Epidermal melanocyte (primary cell): ENCODE measurements around the gene JMJD6.
A peak's percentile ranks its signal among the peaks of the same experiment; 100 is the strongest.
"Not testable (repeated sequence)": the region's sequence is repeated elsewhere in the genome, so short reads cannot be mapped to it uniquely, and the experiment has no call there.

Experiments used
- DNase-seq: peaks from one replicate; pipeline ENCODE4 v3.0.0; 2011; ENCODE audit warnings: low spot score; ENCODE audit not compliant: insufficient read length

JMJD6 gene

GRCh38 chr17:76726231-76726775, at the start of gene JMJD6:
TSS of gene JMJD6 (minus strand) at chr17:76726606. CDS start at chr17:76726475, 131 bp downstream.
- peak; percentile 94 for DNase-seq

GRCh38 chr17:76775021-76775600, 48.7 kb upstream of the JMJD6 start:
- no peak for DNase-seq

GRCh38 chr17:76772842-76773525, 46.6 kb upstream of the JMJD6 start:
- DNase-seq = no peak

GRCh38 chr17:76758570-76758969, 32.2 kb upstream of the JMJD6 start:
- no peak for DNase-seq

- no peak for DNase-seq
Observed at GRCh38 chr17:76757256-76757655, 30.9 kb upstream of the JMJD6 start.

- no peak for DNase-seq
Observed at GRCh38 chr17:76755285-76755684, 28.9 kb upstream of the JMJD6 start.

DNA sequence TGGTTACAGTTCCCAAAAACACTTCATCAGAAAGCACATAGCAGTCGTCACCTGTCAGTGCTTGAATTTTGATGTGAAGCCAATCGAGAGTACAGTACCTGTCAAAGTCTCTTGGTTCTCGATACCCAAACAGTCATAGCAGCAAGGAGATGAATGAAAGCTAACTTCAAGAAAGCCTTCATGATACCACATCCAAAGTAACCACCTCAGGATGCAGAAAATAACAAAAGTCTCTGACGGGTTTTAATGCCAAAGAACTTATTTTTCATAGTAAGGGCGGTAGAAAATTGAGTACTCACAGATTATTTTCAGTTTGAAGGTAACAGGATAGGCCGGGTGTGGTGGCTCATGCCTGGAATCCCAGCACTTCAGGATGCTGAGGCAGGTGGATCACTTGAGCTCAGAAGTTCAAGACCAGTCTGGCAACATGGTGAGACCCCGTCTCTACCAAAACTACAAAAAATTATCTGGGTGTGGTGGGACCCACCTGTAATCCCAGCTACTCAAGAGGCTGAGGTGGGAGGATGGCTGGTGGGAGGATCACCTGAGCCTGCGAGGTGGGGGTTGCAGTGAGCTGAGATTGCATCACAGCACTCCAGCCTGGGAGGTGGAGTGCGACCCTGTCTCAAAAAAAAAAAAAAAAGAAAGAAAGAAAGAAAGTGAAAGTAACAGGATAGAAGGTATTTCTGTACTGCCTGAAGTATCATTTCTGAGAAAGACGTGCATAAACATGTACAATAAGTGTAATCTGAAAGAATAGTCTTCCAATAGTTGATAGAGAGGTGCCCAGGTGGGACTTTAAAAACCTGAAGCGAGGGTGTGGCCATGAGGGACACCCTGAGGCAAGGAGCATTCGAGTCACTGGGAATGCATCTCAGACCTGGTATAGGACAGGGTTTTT, 26.9 kb upstream of the JMJD6 start:
- no peak for DNase-seq

GRCh38 chr17:76752006-76752405, 25.6 kb upstream of the JMJD6 start:
- no peak for DNase-seq

- no peak for DNase-seq
Observed at GRCh38 chr17:76751416-76751993, 25.1 kb upstream of the JMJD6 start.

DNA sequence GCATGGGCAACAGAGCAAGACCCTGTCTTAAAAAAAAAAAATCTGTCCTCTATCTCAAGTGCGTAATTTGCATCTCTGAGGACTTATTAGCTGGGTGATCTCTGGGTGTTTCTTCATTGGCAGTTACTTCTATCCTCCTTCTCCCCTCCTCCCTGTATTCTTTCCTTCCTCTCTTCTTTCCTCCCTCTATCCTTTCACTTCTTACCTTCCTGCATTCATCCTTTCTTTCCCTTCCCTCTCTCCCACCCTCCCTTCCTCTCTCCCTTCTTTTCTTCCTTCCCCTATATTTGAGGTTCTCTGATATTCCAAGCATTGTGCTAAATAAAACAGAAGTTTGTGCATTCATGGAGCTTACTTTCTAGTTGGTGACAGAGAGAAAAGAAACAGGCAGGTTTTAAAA, 22.3 kb upstream of the JMJD6 start:
- DNase-seq = no peak

DNA sequence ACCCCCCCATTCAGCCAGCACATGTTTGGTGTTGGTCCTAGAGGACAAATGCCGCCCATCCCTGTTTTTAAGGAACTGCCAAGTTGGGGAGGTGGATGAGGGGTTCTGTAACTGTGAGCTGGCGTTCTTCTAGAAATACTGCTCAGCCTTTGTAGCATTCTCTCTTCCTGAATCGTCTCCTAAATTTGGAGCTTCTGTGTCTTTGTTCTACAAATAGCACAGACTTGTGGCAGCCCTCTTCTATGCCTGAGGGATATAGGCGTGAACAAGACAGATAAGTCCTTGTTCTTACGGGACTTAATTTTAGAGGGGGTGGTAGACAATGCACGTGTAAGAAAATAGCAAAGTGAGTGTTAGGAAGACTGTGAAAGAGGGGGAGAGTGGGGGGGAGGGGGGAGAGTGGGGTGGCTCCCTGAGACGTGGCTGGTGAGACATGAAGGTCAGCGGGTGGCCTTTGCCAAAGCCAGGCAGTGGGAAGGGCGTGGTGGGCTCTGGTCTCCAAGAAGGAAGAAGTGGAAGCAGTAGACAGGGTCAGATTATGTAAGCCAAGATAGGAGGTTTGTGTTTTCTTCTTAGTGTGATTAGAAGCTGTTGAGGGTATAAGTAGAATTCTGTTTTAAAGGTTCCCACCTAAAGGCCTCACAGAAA, 21.4 kb upstream of the JMJD6 start:
- peak; percentile 48 for DNase-seq

DNA sequence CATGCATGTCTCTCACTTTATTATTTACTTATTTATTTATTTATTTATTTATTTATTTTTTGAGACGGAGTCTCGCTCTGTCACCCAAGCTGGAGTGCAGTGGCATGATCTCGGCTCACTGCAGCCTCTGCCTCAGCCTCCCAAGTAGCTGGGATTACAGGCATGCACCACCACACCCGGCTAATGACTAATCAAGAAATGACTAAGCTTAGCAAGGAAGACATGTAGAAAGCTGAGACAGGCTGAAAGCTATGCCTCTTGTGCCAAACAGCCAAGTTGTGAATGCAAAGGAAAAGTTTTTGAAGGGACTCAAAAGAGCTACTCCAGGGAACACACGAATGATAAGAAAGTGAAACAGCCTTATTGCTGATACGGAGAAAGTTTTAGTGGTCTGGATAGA, 19.4 kb upstream of the JMJD6 start:
- DNase-seq = not testable (repeated sequence)

- no peak for DNase-seq
Observed at GRCh38 chr17:76744747-76745146, 18.3 kb upstream of the JMJD6 start.

DNA sequence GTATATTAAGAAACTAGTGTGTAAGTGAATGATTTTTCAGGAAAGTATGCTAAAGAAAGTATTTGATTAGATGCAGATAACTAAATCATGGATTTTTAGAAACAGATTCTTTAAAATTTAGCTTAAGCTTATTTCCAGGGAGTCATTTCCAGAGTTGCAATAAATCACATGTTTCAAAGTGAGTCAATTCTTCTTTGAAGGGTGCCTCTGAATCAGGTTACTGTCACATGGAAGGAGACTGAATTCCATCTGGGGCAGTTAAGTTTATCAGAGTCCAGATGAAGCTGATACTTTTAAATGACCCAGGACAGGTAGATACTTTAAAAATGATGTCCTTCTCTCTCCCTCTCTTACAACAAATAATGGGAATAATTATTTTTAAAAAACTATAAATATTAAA, 16.6 kb upstream of the JMJD6 start:
- no peak for DNase-seq

- no peak for DNase-seq
Observed at GRCh38 chr17:76740329-76741118, 14.1 kb upstream of the JMJD6 start.

DNA sequence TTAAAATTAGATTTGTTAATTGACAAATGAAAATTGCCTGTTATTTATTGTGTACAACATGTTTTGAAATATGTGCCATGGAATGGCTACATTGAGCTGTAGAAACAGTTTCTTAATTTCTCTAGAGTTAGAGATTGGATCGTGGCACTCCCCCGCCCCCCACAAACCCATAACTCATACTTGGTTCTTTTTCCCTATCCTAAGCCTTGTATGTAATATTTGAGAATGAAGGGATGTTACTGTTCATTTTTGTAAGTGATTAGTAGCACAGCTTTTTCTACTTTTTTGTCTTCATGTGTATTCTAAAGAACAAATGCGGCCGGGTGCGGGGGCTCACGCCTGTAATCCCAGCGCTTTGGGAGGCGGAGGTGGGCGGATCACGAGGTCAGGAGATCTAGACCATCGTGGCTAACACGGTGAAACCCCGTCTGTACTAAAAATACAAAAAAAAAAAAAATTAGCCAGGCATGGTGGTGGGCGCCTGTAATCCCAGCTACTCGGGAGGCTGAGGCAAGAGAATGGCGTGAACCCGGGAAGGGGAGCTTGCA, 13.2 kb upstream of the JMJD6 start:
- not testable (repeated sequence) for DNase-seq

DNA sequence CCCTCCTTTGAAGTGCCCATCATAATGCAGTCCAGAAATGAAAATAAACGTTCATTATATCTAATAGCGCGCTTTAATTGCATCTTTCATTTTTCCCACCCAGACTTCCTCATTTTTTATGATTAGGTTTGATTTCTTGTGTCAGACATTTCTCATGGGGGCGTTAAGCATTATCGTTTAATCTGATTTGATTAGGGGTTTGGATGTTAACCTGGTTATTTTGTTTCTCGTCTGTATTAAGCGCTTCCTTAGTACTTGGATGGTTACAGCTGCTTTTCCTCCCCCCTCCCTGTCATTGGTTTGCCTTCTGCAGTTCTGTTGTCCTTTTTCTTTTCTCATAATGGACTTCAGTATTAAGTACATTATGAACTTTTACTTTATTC, 12.1 kb upstream of the JMJD6 start:
- no peak for DNase-seq

DNA sequence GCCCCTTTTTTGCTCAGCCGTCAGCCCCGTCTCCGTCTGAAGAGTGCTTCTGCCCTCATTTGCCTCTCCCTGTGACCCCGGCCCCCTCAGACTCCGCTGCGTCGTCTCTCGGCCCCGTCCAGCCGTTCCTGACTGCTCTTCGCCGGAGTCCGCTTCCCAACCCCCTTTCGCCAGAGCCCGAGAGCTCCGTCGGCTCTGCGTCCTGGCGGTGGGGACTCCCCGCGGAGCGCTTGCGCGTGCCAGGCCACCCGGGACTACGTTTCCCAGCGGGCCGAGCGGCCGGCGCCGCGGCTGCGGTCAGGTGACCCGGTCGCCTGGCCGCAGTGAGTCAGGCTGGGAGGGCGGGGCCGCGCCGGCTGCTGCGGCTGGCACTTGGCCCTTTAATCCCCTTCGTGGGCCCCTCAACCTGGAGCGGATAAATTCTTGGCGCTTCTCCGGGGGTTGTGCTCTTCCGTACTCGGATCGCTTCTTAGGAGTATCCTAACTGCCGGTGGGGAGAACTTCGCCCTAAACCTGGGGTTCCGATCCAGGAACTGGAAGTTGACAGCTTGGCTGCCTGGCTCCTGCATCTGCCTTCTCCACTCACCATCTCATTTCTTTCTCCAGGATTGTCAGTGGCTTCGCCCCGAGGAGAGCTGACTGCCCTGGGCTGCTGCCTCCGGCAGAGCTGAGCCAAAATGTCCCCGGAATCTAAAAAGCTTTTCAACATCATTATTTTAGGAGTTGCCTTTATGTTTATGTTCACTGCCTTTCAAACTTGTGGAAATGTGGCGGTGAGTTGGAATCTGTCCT, 11.5 kb upstream of the JMJD6 start, which contains the start of gene MFSD11:
Gene MFSD11, plus strand, starts transcription at position 444 of the 792 bp plus-strand sequence. Its CDS starts 234 bp downstream, at position 678.
- DNase-seq = peak; percentile 93

DNA sequence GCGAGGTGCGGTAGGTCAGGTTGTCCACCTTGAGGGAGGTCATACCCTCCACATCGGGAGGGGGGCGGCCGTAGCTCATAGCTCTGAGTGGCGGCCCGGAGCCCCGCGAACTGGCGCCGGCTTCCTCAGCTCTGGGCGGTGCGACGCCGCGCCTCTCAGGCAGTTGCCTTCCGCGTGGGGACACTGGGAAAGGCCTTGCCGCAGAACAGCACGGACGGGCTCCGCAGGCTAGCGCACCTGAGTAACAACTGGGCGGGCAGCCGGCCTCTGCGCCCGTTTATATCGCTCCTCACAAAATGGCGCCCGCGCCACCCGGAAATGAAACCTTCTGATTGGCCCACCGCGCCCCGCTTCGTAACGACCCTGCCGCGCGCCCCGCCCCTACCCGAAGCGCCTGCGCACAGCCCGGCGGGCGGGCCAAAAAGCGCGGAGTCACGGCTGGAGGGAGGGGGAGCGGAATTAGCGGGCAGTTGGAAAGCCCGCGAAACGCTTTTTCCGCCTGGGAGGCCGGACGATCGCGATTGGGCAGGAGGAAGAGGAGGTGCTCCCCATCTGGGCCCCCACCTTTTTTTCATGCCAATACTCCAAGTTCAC, 10.8 kb upstream of the JMJD6 start, which contains the start of gene SRSF2:
Gene SRSF2, minus strand, starts transcription at position 250 of the 594 bp plus-strand sequence. Its CDS starts 171 bp downstream, at position 79.
- peak; percentile 93 for DNase-seq
